ENCODE results near the gene TNPO1.
A peak's percentile ranks its signal among the peaks of the same experiment; 100 is the strongest.

Gene TNPO1

GRCh38 chr5:72855821-72856220 lies 39.4 kb downstream of the TNPO1 start:
- TF ChIP-seq CTCF (IDR thresholded peaks at IDR 0.05; ENCODE audit: low read depth, low read length): no peak
- H3K4me3 ChIP-seq (replicated peaks in 1 of 2; ENCODE audit: low read depth in 2 of 2, low read length in 2 of 2): no peak overlapping the region
- DNase-seq (ENCODE audit: low read depth in 2 of 2): no peak

- DNase-seq (ENCODE audit: low read depth in 2 of 2): no peak
- no peak overlapping the region for H3K4me3 ChIP-seq (replicated peaks in 1 of 2; ENCODE audit: low read depth in 2 of 2, low read length in 2 of 2)
- no peak for TF ChIP-seq CTCF (IDR thresholded peaks at IDR 0.05; ENCODE audit: low read depth, low read length)
These were observed 40.9 kb downstream of the TNPO1 start for GRCh38 chr5:72857396-72857795.

GRCh38 chr5:72859127-72859526 lies 42.7 kb downstream of the TNPO1 start:
- H3K4me3 ChIP-seq (replicated peaks in 1 of 2; ENCODE audit: low read depth in 2 of 2, low read length in 2 of 2): no peak overlapping the region
- TF ChIP-seq CTCF (IDR thresholded peaks at IDR 0.05; ENCODE audit: low read depth, low read length): no peak
- no peak for DNase-seq (ENCODE audit: low read depth in 2 of 2)

- TF ChIP-seq CTCF (IDR thresholded peaks at IDR 0.05; ENCODE audit: low read depth, low read length): no peak
- peak; percentile 70 to 71 for DNase-seq (ENCODE audit: low read depth in 2 of 2)
- no peak overlapping the region for H3K4me3 ChIP-seq (replicated peaks in 1 of 2; ENCODE audit: low read depth in 2 of 2, low read length in 2 of 2)
These were observed 44.0 kb downstream of the TNPO1 start for GRCh38 chr5:72860499-72860898.

GRCh38 chr5:72871366-72872024 lies 55.0 kb downstream of the TNPO1 start:
- peak; percentile 37 to 85 for DNase-seq (ENCODE audit: low read depth in 2 of 2)
- no peak overlapping the region for H3K4me3 ChIP-seq (replicated peaks in 1 of 2; ENCODE audit: low read depth in 2 of 2, low read length in 2 of 2)
- no peak for TF ChIP-seq CTCF (IDR thresholded peaks at IDR 0.05; ENCODE audit: low read depth, low read length)

- no peak for DNase-seq (ENCODE audit: low read depth in 2 of 2)
- TF ChIP-seq CTCF (IDR thresholded peaks at IDR 0.05; ENCODE audit: low read depth, low read length): no peak
- H3K4me3 ChIP-seq (replicated peaks in 1 of 2; ENCODE audit: low read depth in 2 of 2, low read length in 2 of 2): no peak overlapping the region
These were observed 62.4 kb downstream of the TNPO1 start for GRCh38 chr5:72878854-72879253.

GRCh38 chr5:72882989-72883388 lies 66.5 kb downstream of the TNPO1 start:
- no peak overlapping the region for H3K4me3 ChIP-seq (replicated peaks in 1 of 2; ENCODE audit: low read depth in 2 of 2, low read length in 2 of 2)
- no peak for DNase-seq (ENCODE audit: low read depth in 2 of 2)
- TF ChIP-seq CTCF (IDR thresholded peaks at IDR 0.05; ENCODE audit: low read depth, low read length): no peak

Measured in cardiac fibroblast (primary cell).